Measurements from ENCODE around the gene ZDHHC20. TPM values are rescaled to one million over a fixed set of nuclear protein-coding genes. Genes with fewer than 3 reads are reported as not detected.

Gene ZDHHC20
- total RNA-seq, 1 experiment from 2014 or later = 110 TPM

GRCh38 chr13:21355304-21355703 is 103.8 kb downstream of the ZDHHC20 start:
- H3K4me2 ChIP-seq (ENCODE audit: low read length) = no peak overlapping the region
- intact Hi-C loops (cut with micrococcal nuclease) = no loop called here
- ChIA-PET POLR2A (no interaction called here), RAD21 (ENCODE audit: low non-redundant PET in 1 of 2, low total read pairs in 2 of 2, uncharacterized antibody in 2 of 2, unreplicated experiment in 2 of 2) (no interaction called here), CTCF (no interaction called here)
- ATAC-seq (no peak), DNase-seq (ENCODE audit: low read depth, low spot score) (no peak)
- H3K4me1 ChIP-seq (ENCODE audit: control insufficient read depth in 1 of 2, insufficient read depth in 2 of 2, low read length in 2 of 2) = no peaks in the 10 kb centered on the region
- no peak overlapping the region for H3K9ac ChIP-seq (ENCODE audit: low read length)
- BruUV-seq (replicated peaks) = no TSS peak
- no peak overlapping the region for H3K4me3 ChIP-seq (replicated peaks in 1 of 2; ENCODE audit: low read depth in 1 of 2, low read length in 2 of 2)
- H4K20me1 ChIP-seq (ENCODE audit: insufficient read depth) = no peaks in the 10 kb centered on the region
- no peak overlapping the region for H3K27ac ChIP-seq (ENCODE audit: low read depth, low read length)
- H3K9me2 ChIP-seq (ENCODE audit: insufficient read depth) = no peaks in the 10 kb centered on the region
- H3K27me3 ChIP-seq (ENCODE audit: insufficient read depth, low read length) = no peaks in the 10 kb centered on the region
- no peaks in the 10 kb centered on the region for H3K9me3 ChIP-seq (ENCODE audit: control insufficient read depth in 1 of 2, insufficient read depth in 1 of 2, low read depth in 1 of 2, low read length in 2 of 2)
- H3K79me2 ChIP-seq (ENCODE audit: insufficient read depth, low read length) = no peaks in the 10 kb centered on the region
- no peak overlapping the region for H2AFZ ChIP-seq (ENCODE audit: low read depth, low read length, poor library complexity, severe bottlenecking)
- H3K36me3 ChIP-seq (ENCODE audit: control insufficient read depth in 1 of 2, insufficient read depth in 2 of 2, low read length in 2 of 2) = no peaks in the 10 kb centered on the region
- TF ChIP-seq FOSL1 (IDR thresholded peaks at IDR 0.05; ENCODE audit: low read depth) = no peak

GRCh38 chr13:21354721-21355120 is 104.4 kb downstream of the ZDHHC20 start:
- no peak overlapping the region for H3K4me3 ChIP-seq (replicated peaks in 1 of 2; ENCODE audit: low read depth in 1 of 2, low read length in 2 of 2)
- H3K27ac ChIP-seq (ENCODE audit: low read depth, low read length) = no peak overlapping the region
- H3K4me1 ChIP-seq (ENCODE audit: control insufficient read depth in 1 of 2, insufficient read depth in 2 of 2, low read length in 2 of 2) = no peaks in the 10 kb centered on the region
- BruUV-seq (replicated peaks) = no TSS peak
- DNase-seq (ENCODE audit: low read depth, low spot score) (no peak), ATAC-seq (no peak)
- no peak overlapping the region for H3K4me2 ChIP-seq (ENCODE audit: low read length)
- CTCF ChIA-PET = no interaction called here
- RAD21 ChIA-PET (ENCODE audit: low non-redundant PET in 1 of 2, low total read pairs in 2 of 2, uncharacterized antibody in 2 of 2, unreplicated experiment in 2 of 2) = no interaction called here
- no peak for TF ChIP-seq ELF1 (IDR thresholded peaks at IDR 0.05; ENCODE audit: borderline replicate concordance, low read depth)
- TF ChIP-seq SRF (IDR thresholded peaks at IDR 0.05; ENCODE audit: low read depth) = no peak
- TF ChIP-seq ZBTB33 (IDR thresholded peaks at IDR 0.05; ENCODE audit: extremely low read depth, insufficient replicate concordance, low read length) = no peak
- TF ChIP-seq RAD21 (IDR thresholded peaks at IDR 0.05; ENCODE audit: low read depth) = no peak
- no peak for TF ChIP-seq MAX (IDR thresholded peaks at IDR 0.05)
- no peak for TF ChIP-seq EZH2phosphoT487 (IDR thresholded peaks at IDR 0.05; ENCODE audit: borderline replicate concordance)
- TF ChIP-seq REST (IDR thresholded peaks at IDR 0.05; ENCODE audit: low read depth) = no peak
- no peak for TF ChIP-seq ZFX (IDR thresholded peaks at IDR 0.05)
- no peaks in the 10 kb centered on the region for H3K9me3 ChIP-seq (ENCODE audit: control insufficient read depth in 1 of 2, insufficient read depth in 1 of 2, low read depth in 1 of 2, low read length in 2 of 2)
- H3K27me3 ChIP-seq (ENCODE audit: insufficient read depth, low read length) = no peaks in the 10 kb centered on the region
- no peak overlapping the region for H2AFZ ChIP-seq (ENCODE audit: low read depth, low read length, poor library complexity, severe bottlenecking)
- H4K20me1 ChIP-seq (ENCODE audit: insufficient read depth) = no peaks in the 10 kb centered on the region
- POLR2A ChIA-PET = no interaction called here
- intact Hi-C loops (cut with micrococcal nuclease) = no loop called here
- no peak overlapping the region for H3K9ac ChIP-seq (ENCODE audit: low read length)
- no peaks in the 10 kb centered on the region for H3K9me2 ChIP-seq (ENCODE audit: insufficient read depth)
- no peaks in the 10 kb centered on the region for H3K36me3 ChIP-seq (ENCODE audit: control insufficient read depth in 1 of 2, insufficient read depth in 2 of 2, low read length in 2 of 2)
- no peaks in the 10 kb centered on the region for H3K79me2 ChIP-seq (ENCODE audit: insufficient read depth, low read length)
